Parathyroid adenoma (tissue), 2 donors: ENCODE measurements around the gene ABCC9.
"Not testable (repeated sequence)": the region's sequence is repeated elsewhere in the genome, so short reads cannot be mapped to it uniquely, and the experiment has no call there.

Source experiments
- H2AFZ ChIP-seq: fragments of 300-600 bp; sonication (generic); one replicate; pipeline ENCODE4 v1.7.0; 2017; ENCODE audit warnings: antibody characterized with exemption, mild to moderate bottlenecking
- H3K27ac ChIP-seq: fragments of 300-600 bp; sonication (generic); one replicate; pipeline ENCODE4 v1.7.0; 2017
- H3K27me3 ChIP-seq: fragments of 300-600 bp; sonication (generic); one replicate; pipeline ENCODE4 v1.7.0; 2017; ENCODE audit warnings: low read length; ENCODE audit not compliant: control insufficient read depth, insufficient read depth
- H3K36me3 ChIP-seq: fragments of 300-600 bp; sonication (generic); one replicate; pipeline ENCODE4 v1.7.0; 2017; ENCODE audit warnings: low read length; ENCODE audit not compliant: control insufficient read depth, insufficient read depth
- H3K4me1 ChIP-seq: fragments of 300-600 bp; sonication (generic); one replicate; pipeline ENCODE4 v1.7.0; 2017; ENCODE audit warnings: control low read depth
- H3K4me2 ChIP-seq: fragments of 300-600 bp; sonication (generic); one replicate; pipeline ENCODE4 v1.7.0; 2017; ENCODE audit warnings: low read length
- H3K4me3 ChIP-seq: fragments of 300-600 bp; sonication (generic); one replicate; pipeline ENCODE4 v1.7.0; 2017; ENCODE audit warnings: low read depth, low read length
- H3K79me2 ChIP-seq: fragments of 300-600 bp; sonication (generic); one replicate; pipeline ENCODE4 v1.7.0; 2017; ENCODE audit warnings: control low read depth
- H3K9ac ChIP-seq: fragments of 300-600 bp; sonication (generic); one replicate; pipeline ENCODE4 v1.7.0; 2017; ENCODE audit warnings: mild to moderate bottlenecking
- H3K9me3 ChIP-seq: fragments of 300-600 bp; sonication (generic); one replicate; pipeline ENCODE4 v1.7.0; 2017; ENCODE audit warnings: low read length; ENCODE audit not compliant: control insufficient read depth
- TF ChIP-seq, protein P1 (sequence below): fragments of 300-600 bp; sonication (generic); IDR thresholded peaks from one replicate; pipeline ENCODE4 v1.7.0; 2017; ENCODE audit warnings: antibody characterized with exemption, mild to moderate bottlenecking
- donor health status: primary hyperparathyroidism.

ABCC9 gene

DNA sequence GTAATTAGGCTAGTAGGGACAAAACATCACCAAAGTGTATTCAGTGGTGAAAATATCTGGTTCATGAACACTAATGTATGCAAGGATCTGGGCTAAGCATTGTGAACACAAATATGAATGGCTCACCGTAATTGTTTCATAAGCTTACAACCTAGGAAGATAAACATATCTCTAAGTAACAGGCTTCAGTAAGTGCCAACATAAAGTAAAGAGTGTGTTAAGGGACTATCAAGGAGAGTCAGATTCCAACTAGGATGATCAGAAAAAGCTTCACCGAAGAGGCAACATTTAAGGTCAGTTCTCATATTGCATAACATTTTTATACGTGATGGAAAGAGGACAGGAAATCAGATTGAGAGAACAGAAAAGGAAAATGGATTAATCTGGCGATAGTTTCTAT, 29.4 kb downstream of the ABCC9 start:
- H3K36me3 ChIP-seq: no peaks in the 10 kb centered on the region
- no peaks in the 10 kb centered on the region for H3K4me1 ChIP-seq

DNA sequence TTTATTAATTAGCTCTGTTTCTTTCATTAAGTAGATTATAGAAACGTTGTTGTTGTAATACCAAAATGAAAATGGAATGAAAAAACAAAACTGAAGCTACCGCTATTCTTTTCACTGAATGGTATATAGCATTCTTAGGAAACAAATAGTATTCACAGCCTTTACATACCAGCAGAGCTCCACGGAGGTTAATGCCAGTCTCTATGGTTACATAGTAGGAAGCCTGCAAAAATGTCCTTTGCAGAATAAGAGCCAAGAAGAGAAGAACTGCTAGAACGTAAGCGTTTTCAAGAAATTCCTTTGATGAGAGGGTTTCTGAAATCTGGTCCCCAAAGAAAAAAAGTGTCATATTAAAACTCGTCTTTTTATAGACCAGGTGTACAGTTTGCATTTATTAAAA, 30.6 kb downstream of the ABCC9 start:
- Histone ChIP-seq H3K4me3 (no peak overlapping the region), H3K27me3 (no peaks in the 10 kb centered on the region), H3K4me1 (no peaks in the 10 kb centered on the region), H3K79me2 (no peaks in the 10 kb centered on the region), H3K9ac (no peak overlapping the region), H3K9me3 (no peaks in the 10 kb centered on the region), H2AFZ (no peak overlapping the region), H3K4me2 (no peak overlapping the region), H3K36me3 (no peaks in the 10 kb centered on the region), H3K27ac (no peak overlapping the region)
- TF ChIP-seq, protein P1, sequence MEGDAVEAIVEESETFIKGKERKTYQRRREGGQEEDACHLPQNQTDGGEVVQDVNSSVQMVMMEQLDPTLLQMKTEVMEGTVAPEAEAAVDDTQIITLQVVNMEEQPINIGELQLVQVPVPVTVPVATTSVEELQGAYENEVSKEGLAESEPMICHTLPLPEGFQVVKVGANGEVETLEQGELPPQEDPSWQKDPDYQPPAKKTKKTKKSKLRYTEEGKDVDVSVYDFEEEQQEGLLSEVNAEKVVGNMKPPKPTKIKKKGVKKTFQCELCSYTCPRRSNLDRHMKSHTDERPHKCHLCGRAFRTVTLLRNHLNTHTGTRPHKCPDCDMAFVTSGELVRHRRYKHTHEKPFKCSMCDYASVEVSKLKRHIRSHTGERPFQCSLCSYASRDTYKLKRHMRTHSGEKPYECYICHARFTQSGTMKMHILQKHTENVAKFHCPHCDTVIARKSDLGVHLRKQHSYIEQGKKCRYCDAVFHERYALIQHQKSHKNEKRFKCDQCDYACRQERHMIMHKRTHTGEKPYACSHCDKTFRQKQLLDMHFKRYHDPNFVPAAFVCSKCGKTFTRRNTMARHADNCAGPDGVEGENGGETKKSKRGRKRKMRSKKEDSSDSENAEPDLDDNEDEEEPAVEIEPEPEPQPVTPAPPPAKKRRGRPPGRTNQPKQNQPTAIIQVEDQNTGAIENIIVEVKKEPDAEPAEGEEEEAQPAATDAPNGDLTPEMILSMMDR: no peak

More for the DNA sequence above, 29.4 kb downstream of the ABCC9 start:
- H3K9me3 ChIP-seq: no peaks in the 10 kb centered on the region
- TF ChIP-seq, protein P1: no peak
- H3K9ac ChIP-seq: no peak overlapping the region
- no peak overlapping the region for H3K4me3 ChIP-seq
- no peaks in the 10 kb centered on the region for H3K27me3 ChIP-seq
- no peaks in the 10 kb centered on the region for H3K79me2 ChIP-seq
- H3K27ac ChIP-seq: no peak overlapping the region
- H3K4me2 ChIP-seq: no peak overlapping the region
- no peak overlapping the region for H2AFZ ChIP-seq

DNA sequence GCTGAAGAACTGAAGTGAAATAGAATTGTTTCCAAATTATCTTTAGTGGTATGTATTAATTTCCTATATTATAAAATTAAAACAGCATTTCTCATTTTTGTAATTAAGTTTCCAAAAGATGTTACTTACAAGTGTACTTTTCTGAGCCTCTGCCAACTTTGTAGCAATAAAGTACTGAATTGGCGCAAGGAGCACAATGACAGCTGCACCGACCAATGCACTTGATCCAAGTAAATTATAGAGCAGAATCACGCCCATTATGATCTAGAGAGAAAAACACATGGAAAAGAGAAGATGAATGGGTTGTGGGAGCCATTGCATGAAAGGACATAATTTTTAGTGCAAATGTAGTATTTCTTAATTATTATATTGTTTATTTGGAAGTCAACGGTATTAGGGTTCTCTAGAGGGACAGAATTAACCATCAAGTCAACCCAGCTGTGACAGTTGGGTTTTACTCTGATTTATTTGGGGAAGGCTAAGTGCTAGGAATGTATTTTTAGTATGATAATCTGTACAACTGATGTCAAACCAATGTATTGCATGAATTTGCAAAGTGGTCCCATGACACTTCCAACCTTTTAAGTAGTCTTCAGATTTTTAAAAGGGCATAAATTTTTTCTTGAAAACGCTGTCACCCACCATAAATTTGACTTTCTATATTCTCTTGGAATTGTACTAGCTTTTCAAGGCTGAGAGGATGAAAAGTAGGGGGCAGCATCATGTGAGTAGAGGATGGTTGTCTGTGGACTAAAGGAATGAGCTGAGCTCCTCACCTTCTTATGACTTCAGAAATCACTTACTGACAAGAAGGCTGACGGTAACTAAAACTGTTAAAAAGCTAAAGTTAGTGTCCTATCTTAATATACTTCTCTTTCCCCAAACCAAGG, 33.0 kb downstream of the ABCC9 start:
- no peaks in the 10 kb centered on the region for H3K79me2 ChIP-seq
- TF ChIP-seq, protein P1: no peak
- no peak overlapping the region for H3K9ac ChIP-seq
- no peaks in the 10 kb centered on the region for H3K36me3 ChIP-seq
- H3K4me3 ChIP-seq: no peak overlapping the region
- no peaks in the 10 kb centered on the region for H3K9me3 ChIP-seq
- H3K4me1 ChIP-seq: no peaks in the 10 kb centered on the region
- no peak overlapping the region for H3K4me2 ChIP-seq
- H3K27ac ChIP-seq: no peak overlapping the region
- H3K27me3 ChIP-seq: no peaks in the 10 kb centered on the region
- no peak overlapping the region for H2AFZ ChIP-seq

DNA sequence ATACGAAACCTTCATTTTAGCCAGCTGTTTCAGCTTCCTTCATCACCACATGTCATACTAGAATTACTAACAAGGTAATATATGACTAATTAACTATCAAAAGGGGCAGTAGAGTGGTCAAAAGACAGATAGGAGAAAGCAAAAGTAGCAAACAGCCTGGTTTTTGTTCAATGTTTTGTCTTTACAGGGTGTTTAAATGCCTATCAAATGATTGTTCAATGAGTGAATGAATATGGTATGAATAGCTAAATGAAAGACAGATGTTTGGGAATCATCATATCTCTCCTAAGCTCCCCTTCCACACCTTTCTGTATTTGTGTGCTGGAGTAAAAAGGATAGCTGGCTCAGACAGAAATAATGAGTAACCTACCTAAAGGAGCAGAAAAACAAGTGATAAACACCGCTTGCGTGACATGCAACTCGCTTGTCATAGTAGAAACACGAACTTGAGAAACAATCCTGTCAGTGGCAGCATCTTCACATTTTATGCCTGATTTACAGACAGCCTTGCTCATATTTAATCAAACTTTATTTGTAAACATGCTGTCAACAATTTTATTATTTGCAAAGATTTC, 34.2 kb downstream of the ABCC9 start:
- H3K9ac ChIP-seq: no peak overlapping the region
- no peak overlapping the region for H3K27ac ChIP-seq
- H2AFZ ChIP-seq: no peak overlapping the region
- no peaks in the 10 kb centered on the region for H3K9me3 ChIP-seq
- no peaks in the 10 kb centered on the region for H3K79me2 ChIP-seq
- no peaks in the 10 kb centered on the region for H3K4me1 ChIP-seq
- no peak overlapping the region for H3K4me3 ChIP-seq
- H3K27me3 ChIP-seq: no peaks in the 10 kb centered on the region
- no peak overlapping the region for H3K4me2 ChIP-seq
- no peaks in the 10 kb centered on the region for H3K36me3 ChIP-seq
- TF ChIP-seq, protein P1: no peak

DNA sequence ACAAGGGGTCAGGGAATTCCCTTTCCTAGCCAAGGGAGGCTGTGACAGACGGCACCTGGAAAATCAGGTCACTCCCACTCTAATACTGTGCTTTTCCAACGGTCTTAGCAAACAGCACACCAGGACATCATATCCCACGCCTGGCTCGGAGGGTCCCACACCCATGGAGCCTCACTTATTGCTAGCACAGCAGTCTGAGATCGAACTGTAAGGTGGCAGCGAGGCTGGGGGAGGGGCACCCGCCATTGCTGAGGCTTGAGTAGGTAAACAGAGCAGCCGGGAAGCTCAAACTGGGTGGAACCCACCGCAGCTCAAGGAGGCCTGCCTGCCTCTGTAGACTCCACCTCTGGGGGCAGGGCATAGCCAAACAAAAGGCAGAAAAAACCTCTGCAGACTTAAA, 41.7 kb downstream of the ABCC9 start:
- not testable (repeated sequence) for H3K79me2 ChIP-seq, H2AFZ ChIP-seq, H3K9me3 ChIP-seq

More for the DNA sequence above, 41.7 kb downstream of the ABCC9 start:
- H3K4me1 ChIP-seq, H3K27me3 ChIP-seq, H3K36me3 ChIP-seq, H3K9ac ChIP-seq, H3K4me2 ChIP-seq, H3K27ac ChIP-seq, H3K4me3 ChIP-seq: not testable (repeated sequence)
